PC-9 (cell line): ENCODE data around the gene MID2. TPM values are rescaled to one million over a fixed set of nuclear protein-coding genes. Genes with fewer than 3 reads are reported as not detected.

Experiments used
- BruUV-seq: library from RNA; stranded (reverse); fragments of 400-500 nt; replicated peaks from 2 replicates; lab custom pipeline; 2021; lab: Mats Ljungman, UMichigan
- CTCF ChIA-PET: fragments of 300-600 bp; sonication (Branson Sonifier 250); formaldehyde crosslinking; loops from one replicate; lab custom pipeline; 2022; ENCODE audit warnings: antibody characterized with exemption; lab: Charles Lee
- POLR2A ChIA-PET: fragments of 300-600 bp; sonication (Branson Sonifier 250); formaldehyde crosslinking; loops from one replicate; lab custom pipeline; 2022; ENCODE audit warnings: antibody characterized with exemption; ENCODE audit not compliant: unreplicated experiment; lab: Charles Lee
- DNase-seq, 2 experiments: peaks; one replicate each; pipeline versions ENCODE4 v3.0.0 to v3.0.0-alpha.2; 2015 to 2022; ENCODE audit warnings: mixed read lengths in 1 of 2
- H2AFZ ChIP-seq: fragments of 200-600 bp; sonication (generic); 2 replicates; pipeline ENCODE4 v1.8.1; 2017; ENCODE audit warnings: antibody characterized with exemption
- H3F3A ChIP-seq: fragments of 200-600 bp; sonication (generic); 2 replicates; pipeline ENCODE4 v1.8.1; 2017; ENCODE audit warnings: antibody characterized with exemption, mild to moderate bottlenecking, low read depth; ENCODE audit not compliant: insufficient read depth
- H3K27ac ChIP-seq: fragments of 200-600 bp; sonication (generic); 2 replicates; pipeline ENCODE4 v1.6.1; 2016; ENCODE audit warnings: mixed run types
- H3K27me3 ChIP-seq: fragments of 200-600 bp; sonication (generic); 2 replicates; pipeline ENCODE4 v1.6.1; 2016; ENCODE audit warnings: low read depth, mixed run types; ENCODE audit not compliant: insufficient read depth
- H3K36me3 ChIP-seq: fragments of 200-600 bp; sonication (generic); 2 replicates; pipeline ENCODE4 v1.6.1; 2016; ENCODE audit warnings: low read depth, mixed run types
- H3K4me1 ChIP-seq: fragments of 200-600 bp; sonication (generic); replicated peaks from 2 replicates; pipeline ENCODE4 v1.6.1; 2016; ENCODE audit warnings: mixed run types; ENCODE audit not compliant: insufficient read depth
- H3K4me2 ChIP-seq: fragments of 200-600 bp; sonication (generic); 2 replicates; pipeline ENCODE4 v1.6.1; 2017; ENCODE audit warnings: mixed run types
- H3K4me3 ChIP-seq: fragments of 200-600 bp; sonication (generic); 2 replicates; pipeline ENCODE4 v1.6.1; 2016; ENCODE audit warnings: mixed run types
- H3K79me2 ChIP-seq: fragments of 200-600 bp; sonication (generic); 2 replicates; pipeline ENCODE4 v1.6.1; 2017; ENCODE audit warnings: low read depth, mixed run types
- H3K9me2 ChIP-seq: fragments of 200-600 bp; sonication (generic); 2 replicates; pipeline ENCODE4 v1.8.1; 2017; ENCODE audit warnings: mild to moderate bottlenecking; ENCODE audit not compliant: insufficient read depth
- H3K9me3 ChIP-seq: fragments of 200-600 bp; sonication (generic); 2 replicates; pipeline ENCODE4 v1.8.1; 2016; ENCODE audit warnings: low read depth; ENCODE audit not compliant: insufficient read depth
- H4K20me1 ChIP-seq: fragments of 200-600 bp; sonication (generic); 2 replicates; pipeline ENCODE4 v1.8.1; 2017; ENCODE audit not compliant: insufficient read depth
- EZH2 ChIP-seq: fragments of 200-600 bp; sonication (generic); IDR thresholded peaks from 2 replicates; pipeline ENCODE4 v1.8.0; 2017; ENCODE audit warnings: antibody characterized with exemption, low read depth
- intact Hi-C: fragments of 100-400 bp; cut with micrococcal nuclease; formaldehyde crosslinking; loops from one replicate; pipeline ENCODE4 v1.10.0; 2022; ENCODE audit not compliant: unreplicated experiment
- total RNA-seq: library from RNA; stranded (reverse); gene quantifications from 2 replicates; pipeline ENCODE4 v1.2.3, GENCODE V29; 2021
- TF ChIP-seq, protein P1 (sequence below): fragments of 200-600 bp; sonication (generic); conservative IDR thresholded peaks from 2 replicates; pipeline ENCODE4 v1.6.1; 2017; ENCODE audit warnings: mixed run types, antibody characterized with exemption, mild to moderate bottlenecking, moderate library complexity

Gene MID2
- total RNA-seq, 1 experiment from 2014 or later = 1.0 TPM

DNA sequence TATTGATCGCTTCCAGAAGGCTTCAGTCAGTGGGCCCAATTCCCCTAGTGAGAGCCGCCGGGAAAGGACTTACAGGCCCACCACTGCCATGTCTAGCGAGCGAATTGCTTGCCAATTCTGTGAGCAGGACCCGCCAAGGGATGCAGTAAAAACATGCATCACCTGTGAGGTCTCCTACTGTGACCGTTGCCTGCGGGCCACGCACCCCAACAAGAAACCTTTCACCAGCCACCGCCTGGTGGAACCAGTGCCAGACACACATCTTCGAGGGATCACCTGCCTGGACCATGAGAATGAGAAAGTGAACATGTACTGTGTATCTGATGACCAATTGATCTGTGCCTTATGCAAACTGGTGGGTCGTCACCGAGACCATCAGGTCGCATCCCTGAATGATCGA is 15.3 kb downstream of the MID2 start:
- DNase-seq = no peak
- Histone ChIP-seq H3K9me3 (no peaks in the 10 kb centered on the region), H4K20me1 (no peaks in the 10 kb centered on the region), H3K4me3 (no peak overlapping the region), H3K79me2 (no peaks in the 10 kb centered on the region), H3K27me3 (no peaks in the 10 kb centered on the region), H3K4me1 (no peaks in the 10 kb centered on the region), H3K9me2 (no peaks in the 10 kb centered on the region), H3K4me2 (no peak overlapping the region), H2AFZ (no peak overlapping the region), H3K36me3 (no peaks in the 10 kb centered on the region), H3F3A (no peaks in the 10 kb centered on the region), H3K27ac (no peak overlapping the region)
- CTCF ChIA-PET = no interaction called here
- BruUV-seq = no TSS peak
- POLR2A ChIA-PET = no interaction called here
- TF ChIP-seq, protein P1, sequence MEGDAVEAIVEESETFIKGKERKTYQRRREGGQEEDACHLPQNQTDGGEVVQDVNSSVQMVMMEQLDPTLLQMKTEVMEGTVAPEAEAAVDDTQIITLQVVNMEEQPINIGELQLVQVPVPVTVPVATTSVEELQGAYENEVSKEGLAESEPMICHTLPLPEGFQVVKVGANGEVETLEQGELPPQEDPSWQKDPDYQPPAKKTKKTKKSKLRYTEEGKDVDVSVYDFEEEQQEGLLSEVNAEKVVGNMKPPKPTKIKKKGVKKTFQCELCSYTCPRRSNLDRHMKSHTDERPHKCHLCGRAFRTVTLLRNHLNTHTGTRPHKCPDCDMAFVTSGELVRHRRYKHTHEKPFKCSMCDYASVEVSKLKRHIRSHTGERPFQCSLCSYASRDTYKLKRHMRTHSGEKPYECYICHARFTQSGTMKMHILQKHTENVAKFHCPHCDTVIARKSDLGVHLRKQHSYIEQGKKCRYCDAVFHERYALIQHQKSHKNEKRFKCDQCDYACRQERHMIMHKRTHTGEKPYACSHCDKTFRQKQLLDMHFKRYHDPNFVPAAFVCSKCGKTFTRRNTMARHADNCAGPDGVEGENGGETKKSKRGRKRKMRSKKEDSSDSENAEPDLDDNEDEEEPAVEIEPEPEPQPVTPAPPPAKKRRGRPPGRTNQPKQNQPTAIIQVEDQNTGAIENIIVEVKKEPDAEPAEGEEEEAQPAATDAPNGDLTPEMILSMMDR = no peak
- TF ChIP-seq EZH2 = no peak
- intact Hi-C loops = no loop called here

DNA sequence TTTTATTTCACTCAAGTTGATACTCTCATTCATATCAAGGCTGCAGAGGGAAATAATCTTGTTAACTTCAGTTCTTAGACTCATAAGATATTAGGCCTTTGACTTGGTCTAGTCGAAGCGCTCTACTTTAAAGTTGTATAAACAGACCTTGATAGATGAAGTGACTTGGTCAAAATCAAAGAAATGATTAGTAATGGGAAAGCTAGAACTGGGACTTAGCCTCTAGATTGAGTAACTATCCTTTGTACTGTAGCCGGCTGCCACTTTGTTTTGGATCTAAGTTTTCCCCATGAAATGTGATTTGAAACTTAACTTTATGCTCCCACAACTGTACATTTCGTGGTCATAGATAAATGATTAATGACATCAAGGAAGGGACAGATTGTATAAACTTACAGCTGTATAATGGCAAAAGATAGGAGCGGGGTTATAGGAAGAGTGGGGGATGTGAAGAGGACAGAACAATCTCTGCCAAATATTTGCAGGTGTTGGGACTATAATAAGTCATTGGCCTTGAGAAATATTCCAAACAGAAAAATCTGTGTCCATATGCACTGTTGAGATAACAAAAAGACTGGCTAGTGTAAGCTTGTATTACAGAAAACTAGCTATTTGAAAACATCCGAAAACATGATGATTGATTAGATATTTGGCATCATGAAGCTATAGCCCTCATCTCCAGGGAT is 17.2 kb downstream of the MID2 start:
- intact Hi-C loops = no loop called here
- Histone ChIP-seq H2AFZ (no peak overlapping the region), H3K4me3 (no peak overlapping the region), H3K27ac (no peak overlapping the region), H3K9me3 (no peaks in the 10 kb centered on the region), H3K27me3 (no peaks in the 10 kb centered on the region), H3K79me2 (no peaks in the 10 kb centered on the region), H3K36me3 (no peaks in the 10 kb centered on the region), H4K20me1 (no peaks in the 10 kb centered on the region), H3F3A (no peaks in the 10 kb centered on the region), H3K4me1 (no peaks in the 10 kb centered on the region), H3K9me2 (no peaks in the 10 kb centered on the region), H3K4me2 (no peak overlapping the region)
- TF ChIP-seq, protein P1 = no peak
- no peak for TF ChIP-seq EZH2
- DNase-seq = no peak
- ChIA-PET CTCF (no interaction called here), POLR2A (no interaction called here)
- no TSS peak for BruUV-seq

DNA sequence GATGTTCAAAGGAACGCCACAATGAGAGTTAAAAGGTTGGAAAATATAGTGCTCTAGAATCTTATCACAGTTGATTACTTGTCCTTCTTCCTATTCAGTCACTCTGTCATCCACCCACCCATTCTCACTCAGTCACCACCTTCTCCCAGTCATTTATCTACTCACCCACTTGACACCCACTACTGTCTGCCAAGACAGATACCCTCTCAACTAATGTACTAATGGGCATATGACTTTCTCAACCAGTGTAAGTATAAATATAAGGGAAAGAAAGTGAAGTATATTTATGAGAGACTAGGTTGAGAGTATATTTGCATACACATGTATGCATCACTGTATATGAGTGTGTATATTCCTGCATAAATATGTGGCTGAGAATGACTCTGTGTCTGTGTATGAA is 20.0 kb downstream of the MID2 start:
- BruUV-seq = no TSS peak
- Histone ChIP-seq H4K20me1 (no peaks in the 10 kb centered on the region), H3K36me3 (no peaks in the 10 kb centered on the region), H3F3A (no peaks in the 10 kb centered on the region), H3K4me3 (no peak overlapping the region), H3K9me3 (no peaks in the 10 kb centered on the region; the same call in 1 of the 2 replicates), H3K4me1 (peaks cover 7% of the 10 kb centered on the region; the same call in 1 of the 2 replicates), H2AFZ (no peak overlapping the region), H3K4me2 (no peak overlapping the region), H3K27me3 (no peaks in the 10 kb centered on the region), H3K79me2 (no peaks in the 10 kb centered on the region), H3K9me2 (no peaks in the 10 kb centered on the region), H3K27ac (no peak overlapping the region)
- intact Hi-C loops = no loop called here
- DNase-seq = no peak
- ChIA-PET CTCF (no interaction called here), POLR2A (no interaction called here)
- no peak for TF ChIP-seq EZH2
- TF ChIP-seq, protein P1 = no peak
